GM21360 (cell line): ENCODE measurements around the gene SNAP47.

Experiments
- ATAC-seq: cut with Tn5 transposase; IDR thresholded peaks from one replicate; pipeline ENCODE4 v1.9.1; 2021; ENCODE audit warnings: mild to moderate bottlenecking, moderate library complexity; ENCODE audit not compliant: unreplicated experiment

Gene SNAP47

DNA sequence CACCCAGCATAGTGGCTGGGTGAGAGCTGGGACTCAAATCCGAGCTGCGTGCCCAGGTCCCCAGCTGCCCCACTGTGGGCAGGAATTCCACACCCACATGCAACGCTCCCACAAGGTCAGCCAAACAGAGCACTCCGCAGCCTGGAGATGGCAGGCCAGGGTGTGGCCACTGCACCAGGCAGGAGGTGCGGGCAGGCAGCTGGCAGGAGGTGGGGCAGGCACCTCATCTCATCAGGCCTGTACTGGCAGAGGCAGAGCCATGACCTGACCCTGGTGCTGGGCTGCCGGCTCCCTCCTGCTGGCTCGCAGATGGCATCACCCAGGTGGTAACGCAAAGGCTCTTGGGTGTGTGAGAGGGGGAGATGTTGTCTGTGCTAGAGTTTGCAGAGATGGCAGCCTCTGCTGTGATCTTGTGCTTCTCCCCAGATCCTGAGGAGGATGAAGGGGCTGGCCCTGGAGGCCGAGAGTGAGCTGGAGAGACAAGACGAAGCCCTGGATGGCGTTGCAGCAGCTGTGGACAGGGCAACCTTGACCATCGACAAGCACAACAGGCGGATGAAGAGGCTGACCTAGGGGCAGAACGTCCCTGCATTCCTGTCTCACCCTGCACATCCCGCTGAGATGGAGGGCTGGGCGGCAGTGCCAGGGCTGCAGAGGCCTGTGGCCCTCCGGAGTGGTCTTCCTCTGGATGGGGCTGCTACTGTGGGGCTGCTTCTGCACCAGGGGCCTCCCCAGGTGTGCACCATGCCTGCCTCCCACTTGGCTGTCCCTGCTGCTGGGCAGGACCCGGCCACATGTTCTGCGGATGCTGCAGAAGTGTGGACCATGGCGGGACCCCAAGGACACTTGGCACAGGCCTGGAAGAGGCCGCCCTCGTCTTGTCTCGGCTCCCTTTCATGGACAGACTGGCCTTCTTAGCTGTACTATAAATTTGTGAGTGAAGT lies 45.1 kb downstream of the SNAP47 start:
- ATAC-seq = no peak

DNA sequence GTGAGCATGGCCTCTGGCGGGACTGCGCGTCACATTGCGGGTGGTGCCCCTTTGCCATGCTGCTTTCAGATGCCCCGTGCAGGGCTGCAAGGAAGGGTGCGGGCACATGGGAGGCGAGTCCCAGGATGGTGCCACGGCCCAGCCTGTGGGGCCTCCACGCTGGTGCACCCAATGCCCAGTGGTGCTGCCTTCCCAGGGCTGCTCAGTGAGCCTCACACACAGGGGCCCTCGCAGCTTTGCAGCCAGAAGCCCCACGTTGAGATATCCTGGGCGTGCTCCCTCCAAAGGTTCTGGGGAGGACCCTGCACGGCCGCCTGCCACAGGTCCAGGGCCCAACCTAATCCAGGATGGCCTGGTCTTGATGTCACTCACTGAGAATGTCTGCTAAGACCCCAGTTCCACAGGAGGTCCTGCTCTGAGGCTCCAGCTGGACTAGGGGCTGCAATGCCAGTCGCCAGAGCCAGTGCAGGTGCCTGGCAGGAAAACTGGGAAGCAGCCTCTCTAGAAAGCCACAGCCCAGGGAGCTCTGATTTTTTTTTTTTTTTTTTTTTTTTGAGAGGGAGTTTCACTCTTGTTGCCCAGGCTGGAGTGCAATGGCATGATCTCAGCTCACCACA lies 46.2 kb downstream of the SNAP47 start:
- no peak for ATAC-seq

DNA sequence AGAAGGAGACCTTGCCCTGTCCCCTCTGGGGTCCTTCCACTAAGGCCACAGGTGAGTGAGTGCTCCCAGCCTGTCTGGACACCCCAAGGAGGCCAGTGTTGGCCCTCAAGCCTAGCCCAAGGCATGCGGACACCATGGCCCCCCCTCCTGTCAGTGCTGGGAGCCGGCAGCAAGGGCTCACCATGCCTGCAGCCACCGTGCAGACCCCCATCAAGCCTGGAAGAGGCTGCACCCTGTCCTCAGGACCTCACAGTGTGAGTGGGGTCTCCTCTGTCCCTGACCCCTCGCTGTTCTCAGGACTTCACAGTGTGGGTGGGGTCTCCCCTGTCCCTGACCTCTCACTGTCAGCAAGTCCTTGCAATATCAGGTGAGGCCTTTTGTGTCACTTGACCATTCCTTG lies 47.0 kb downstream of the SNAP47 start:
- no peak for ATAC-seq

DNA sequence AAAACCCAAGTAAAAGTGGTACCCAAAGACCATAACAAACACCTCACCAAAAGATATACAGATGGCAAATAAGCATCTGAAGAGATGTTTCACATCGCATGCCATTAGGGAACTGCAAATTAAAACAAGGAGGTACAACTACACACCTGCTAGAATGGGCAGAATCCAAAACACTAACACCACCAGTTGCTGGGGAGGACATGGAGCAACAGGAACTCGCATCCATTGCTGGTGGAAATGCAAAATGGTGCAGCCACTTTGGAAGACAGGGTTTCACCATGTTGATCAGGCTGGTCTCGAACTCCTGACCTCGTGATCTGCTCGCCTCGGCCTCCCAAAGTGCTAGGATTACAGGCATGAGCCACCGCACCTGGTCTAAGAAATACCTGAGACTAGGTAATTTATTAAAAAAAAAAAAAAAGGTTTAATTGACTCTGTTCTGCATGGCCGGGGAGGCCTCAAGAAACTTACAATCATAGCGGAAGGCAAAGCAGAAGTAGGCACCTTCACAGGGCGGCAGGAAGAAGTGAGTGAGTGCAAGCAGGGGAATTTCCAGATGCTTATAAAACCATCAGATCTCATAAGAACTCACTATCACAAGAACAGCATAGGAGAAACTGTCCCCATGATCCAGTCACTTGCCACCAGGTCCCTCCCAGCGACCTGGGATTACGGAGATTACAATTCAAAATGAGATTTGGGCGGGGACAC lies 50.0 kb downstream of the SNAP47 start:
- no peak for ATAC-seq

DNA sequence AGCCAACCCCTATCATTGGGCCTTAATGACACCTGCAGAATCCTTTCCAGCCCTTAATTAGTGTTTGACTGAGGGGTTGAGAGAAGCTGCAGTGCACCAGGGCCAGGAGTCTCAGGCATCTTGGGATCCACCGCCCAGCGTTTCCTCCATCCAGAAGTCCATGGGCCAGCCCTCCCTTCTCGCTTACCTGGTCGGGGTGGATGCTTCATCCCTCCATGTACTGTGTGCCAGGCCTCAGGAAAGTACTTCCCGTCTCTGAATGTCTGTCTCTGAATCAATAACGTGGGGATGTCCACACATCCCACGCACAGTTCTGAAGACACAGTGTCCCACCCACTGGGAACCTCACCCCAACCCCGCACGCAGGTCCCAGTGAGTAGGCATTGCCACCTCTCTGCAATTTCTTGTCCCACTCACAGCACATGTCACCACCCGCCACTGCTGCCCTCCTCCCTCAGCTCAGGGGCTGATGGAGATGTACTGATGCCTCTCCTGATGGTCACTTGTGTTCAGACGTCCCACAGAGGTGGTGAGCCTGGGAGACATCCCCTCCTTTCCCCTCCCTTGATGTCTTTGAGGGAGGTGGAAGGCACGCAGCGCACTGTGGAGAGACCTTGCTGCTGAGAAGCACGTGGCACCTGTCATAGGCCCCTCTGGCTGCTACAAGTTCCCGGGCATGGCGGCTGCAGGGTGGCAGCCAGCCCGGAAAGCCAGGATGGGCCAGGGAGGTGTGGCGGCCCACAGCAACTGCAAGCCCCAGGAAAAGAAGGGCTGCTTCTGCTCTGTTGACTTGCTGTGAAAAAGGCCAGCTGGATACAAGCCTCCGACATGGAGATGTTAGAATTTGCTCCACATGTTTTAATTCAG lies 50.8 kb downstream of the SNAP47 start:
- no peak for ATAC-seq

DNA sequence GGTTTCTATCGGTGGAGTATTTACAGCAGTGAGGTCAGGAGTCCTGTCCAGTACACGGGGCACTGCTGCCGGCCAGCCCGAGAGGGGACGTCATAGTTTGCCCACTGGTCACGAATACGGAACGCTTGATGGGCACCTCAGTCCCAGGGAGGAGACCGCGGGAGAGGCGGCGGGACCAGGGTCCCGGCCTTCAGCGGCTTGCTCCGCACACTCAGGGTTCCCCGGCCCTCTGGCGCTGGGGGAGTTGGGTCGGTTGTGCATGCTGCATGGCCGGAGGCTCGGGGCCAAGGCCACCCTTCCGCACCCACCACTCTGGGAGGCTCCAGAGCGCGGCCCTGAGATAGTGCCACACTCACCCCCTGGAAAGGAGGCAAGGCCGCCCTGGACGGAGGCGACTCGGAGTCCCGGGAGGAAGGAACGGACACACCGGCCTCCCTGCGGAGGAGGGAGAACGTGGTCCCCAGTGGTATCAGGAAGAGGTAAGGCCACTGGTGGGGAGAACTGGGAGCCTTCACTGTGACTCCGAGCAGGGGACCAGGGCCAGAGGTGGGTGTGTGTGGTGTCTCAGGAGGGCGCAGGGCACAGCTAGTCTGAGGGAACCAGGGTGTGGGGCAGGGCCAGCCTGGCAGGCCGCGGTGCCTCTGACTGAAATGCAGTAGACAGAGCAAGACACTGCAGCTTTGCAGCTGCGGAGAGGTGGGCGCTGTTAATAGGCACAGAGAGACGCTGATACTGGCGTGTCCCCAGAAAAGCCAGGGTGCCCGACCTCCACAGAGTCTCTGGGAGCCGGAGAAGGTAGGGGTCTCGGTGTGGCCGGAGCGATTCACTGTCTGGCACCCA lies 51.7 kb downstream of the SNAP47 start:
- no peak for ATAC-seq

DNA sequence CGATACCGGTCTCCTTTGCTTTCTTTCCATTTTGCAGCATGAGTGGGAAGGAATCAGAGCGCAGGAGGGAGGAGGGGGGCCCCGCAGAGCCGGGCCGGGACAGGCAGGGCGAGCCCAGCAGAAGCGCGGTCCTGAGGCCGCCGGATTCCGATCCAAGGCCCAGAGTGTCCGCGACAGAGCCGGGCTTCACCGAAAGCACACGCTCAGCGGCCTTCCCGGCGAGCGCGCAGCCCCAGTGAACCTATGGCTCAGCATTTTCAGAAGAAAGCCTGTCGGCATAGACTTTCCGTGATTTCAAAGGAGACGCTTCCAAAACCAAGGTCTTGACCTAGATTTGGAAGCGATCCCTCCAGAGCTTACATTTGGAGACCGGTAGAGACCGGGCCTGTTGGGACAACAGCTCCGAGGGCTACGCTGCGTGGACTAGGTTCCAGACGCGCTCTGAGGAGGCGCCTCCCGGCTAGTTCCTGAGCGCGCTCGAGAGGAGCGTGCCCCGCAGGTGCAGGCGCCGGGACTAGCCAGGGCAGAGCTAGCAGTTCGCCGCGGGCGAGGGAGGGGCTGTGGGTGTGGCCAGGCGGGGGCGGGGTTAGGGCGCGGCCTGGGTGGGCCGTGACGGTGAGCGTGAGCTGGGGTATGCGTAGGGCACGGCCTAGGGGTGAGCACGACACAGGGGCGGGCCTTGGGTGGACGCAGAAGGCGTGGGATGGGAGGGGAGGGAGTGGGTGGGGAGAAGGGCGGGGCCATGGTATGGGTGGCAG lies 52.5 kb downstream of the SNAP47 start:
- peak; percentile 91 for ATAC-seq

DNA sequence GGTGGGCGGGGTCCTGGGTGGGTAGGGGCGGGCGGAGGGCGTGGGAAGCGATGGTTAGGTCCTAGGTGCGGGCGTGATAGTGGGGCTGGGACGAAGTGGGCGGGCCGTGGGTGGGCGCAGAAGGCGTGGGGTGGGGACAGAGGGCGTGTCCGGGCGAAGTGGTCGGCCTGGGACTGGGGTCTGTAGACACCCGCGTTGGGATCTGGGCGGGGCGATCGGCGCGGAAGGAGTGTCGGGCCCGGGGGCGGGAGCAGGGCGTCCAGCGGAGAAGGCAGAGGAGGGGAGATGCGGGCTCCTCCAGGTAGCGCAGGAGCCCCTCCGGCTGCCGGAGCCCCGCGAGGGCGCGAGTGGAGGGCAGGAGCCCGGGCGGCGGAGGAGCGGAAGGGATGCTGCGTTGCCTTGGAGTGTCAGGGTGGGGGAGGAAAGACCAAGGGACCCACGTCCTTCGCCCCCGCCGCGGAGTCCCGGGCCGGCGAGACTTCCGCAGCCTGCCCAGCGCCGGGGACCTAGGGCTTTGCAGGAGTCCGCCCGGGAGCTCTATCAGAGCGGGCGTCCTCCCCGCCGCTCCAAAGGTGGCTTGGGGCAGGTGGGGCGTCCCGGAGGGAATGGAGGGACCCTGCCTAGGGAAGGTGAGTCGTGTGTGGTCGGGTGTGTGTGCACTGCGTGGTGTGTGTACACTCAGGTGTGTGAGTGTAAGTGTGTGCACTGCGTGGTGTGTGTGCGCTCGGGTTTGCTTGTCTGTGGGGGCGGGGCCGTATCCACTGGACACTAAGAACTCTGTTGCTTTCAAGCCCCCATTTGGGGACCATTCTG lies 53.2 kb downstream of the SNAP47 start:
- peak; percentile 52 for ATAC-seq

DNA sequence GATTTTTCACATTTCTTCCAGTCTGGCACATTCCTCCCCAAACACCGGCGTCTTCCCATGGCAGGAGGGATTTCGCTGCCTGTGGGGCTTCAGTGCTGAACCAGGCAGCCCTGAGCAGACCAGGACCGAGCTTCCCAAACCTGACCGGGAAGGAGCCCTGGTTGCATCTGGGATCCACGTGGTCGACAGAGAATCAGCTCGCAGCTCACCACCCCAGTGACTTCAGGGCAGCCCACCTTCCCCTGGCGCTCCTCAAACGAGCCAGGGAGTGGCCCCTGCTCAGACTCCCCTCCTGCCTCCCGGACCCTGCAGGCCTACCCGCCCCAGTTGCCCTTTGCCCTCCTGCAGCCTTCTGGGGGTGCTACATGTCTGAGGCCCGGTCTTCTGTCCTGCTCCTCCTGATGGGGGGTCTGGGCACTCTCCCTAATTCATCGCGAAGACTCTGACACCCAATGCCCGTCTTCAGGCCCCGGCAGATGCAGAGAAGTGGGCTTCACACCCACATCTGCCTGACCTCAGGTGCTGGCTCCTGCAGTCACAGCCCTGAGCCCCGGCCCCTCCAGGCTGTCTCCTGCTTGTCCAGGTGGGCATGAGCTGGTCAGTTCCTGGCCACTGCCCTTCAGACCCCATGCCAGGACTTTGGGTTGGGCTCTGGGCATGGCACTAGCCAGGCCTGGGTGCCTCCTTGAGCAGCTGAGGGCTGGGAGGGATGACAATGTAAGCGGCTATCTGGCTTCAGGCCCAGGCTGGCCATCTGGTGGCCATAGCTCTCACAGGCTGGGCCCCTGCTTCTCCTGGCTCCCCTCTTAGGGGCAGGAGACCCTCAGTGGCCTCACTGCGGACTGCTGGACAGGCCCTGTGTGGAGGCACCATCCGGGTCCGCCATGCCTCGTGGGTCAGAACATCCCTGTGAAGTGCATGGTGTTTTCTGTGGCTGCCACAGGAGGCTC lies 54.1 kb downstream of the SNAP47 start:
- no peak for ATAC-seq

DNA sequence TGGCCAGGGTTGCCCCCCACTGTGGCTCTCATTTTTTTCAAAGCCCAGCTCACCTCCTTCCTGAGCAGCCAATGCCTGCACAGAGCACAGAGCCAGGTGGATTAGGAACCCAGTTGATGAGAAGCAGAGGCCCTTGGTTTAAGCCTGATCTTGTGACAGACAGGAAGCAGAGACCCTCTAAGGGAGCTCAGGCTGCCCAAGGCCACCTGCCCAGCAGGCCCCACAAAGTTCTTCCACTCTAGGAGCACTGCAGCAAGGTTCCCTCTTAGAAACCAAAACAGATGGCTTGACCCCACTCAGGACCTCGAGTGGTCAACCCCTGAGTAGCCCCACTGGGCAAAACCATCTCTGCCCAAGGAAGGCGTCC lies 54.8 kb downstream of the SNAP47 start:
- no peak for ATAC-seq

DNA sequence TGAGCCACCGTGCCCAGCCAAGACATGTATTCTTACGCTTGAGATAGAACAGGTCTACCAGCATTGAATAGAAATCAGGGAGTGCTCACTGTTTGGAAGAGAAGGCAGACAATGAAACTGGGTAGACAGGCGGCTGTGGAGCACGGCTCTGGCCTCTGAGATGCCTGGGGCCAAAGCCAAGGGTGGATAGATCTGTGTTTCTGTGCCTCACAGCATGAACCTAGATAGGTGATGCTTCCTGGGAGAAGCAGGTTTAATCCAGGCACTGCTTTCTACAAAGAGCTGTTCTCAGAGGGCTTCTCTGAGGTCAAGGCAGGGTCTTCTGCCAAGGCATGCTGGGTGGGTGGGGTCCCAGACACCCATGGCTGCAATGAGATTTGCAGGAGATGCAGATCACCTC lies 55.6 kb downstream of the SNAP47 start:
- no peak for ATAC-seq

DNA sequence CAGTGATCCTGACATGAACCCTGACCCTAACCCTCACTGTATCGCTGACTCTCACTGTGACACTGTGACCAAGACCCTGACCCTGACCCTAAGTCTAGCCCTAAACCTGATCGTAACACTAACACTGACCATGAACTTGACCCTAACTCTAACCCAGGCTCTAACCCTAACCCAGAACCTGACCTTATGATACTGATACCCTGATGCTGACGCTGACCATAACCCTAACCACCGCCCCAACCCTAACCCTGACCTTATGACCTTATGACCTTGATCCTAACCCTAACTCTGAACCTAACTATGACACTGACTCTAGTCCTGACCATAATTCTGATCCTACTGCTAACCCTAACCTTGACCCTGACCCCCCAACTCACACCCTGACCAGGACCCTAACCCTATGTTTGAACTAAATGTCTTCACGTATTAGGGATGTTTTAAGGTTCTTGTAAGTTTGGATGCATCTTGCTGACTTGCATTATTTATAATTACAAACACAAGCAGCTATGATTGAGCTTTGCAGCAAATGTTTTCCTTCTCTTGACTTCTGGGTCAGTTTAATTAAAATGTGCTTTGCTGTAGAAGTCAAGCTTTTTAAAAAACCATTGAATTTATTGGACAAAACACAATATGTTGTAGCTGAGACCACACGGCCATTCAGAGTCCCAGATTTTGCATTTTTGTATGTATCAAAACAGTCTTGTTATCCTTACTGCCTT lies 56.3 kb downstream of the SNAP47 start:
- ATAC-seq = no peak

DNA sequence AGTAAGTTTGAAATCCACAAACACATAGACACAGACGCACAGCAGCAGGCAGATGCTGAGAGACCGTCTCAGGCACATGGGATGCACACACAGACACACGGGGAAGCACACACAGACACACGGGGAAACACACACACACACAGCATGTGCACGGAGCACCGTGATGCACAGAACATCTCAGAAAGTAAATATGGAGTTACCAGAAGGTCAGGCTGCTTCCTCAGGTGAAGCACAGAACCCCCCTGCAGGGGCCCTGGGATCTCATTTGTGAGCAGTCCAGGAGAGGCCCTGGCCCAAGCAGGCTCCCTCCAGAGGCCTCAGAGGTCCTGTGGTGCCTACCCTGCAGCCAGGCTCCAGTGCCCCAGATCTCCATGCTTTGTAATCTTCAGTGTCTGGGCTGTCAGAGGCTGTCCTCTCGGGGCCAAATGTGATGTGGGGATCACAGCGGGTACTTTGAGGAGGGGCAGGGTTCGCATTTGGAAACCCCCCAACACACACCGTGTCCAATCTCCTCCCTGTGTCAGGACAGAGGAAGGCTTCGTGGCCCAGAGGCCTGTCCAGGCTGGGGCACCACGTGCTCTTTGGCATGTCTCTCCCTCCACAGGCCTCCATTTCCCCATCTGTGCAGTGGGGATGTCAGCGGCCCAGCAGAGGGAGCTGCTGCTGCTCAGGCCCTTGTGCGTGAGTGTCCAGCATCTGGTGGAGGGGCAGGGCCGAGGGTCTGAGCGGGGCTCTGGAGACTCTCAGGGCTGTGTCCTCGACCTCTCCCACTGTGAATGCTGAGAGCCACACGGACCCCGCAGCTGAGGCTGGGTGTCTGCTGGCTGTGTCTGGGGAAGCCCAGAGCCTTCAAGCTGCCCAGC lies 57.2 kb downstream of the SNAP47 start:
- no peak for ATAC-seq

DNA sequence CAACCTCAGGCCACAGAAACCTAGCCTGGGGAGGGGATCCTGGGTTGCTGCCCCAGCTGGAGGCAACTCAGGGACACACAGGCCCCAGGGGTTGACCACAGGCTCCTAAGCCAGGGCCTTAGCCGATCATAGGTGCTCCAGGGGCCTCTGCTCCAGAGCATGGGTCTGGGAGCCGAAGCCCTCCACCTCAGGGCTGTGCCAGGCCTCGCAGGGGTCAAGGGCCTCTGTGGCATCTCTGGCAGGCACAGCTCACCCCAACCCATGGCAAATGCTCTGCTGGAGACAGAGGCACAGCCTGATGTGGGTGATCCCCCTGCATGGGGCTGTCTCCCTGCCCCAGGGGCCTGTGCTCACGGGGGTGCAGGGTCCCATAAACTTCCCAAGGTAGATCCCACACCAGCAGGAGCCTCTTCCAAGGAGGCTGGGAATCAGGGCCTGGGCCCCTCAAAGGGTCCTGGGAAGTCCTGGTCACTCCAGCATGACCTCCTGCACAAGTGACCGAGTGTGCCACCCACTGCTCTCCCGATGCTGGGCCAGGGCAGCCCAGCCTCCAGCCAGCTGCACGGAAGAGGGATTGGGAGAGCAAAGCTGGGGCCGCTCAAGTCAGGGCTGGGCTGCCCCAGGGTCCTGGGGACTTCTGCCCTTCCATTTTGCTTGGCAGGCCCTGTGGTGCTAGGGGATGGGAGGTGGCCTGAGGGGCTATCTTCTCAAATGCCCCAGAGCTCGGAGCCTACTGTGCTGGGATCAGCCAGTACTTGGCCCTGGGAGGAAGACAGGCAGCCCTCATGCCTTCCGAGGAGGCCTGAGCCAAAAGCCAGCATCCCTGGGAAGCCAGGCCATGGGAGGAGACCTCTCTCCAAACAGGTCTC lies 58.1 kb downstream of the SNAP47 start:
- no peak for ATAC-seq
